NB4 (cell line): ENCODE results near the gene SPHK2.

Experiments
- DNase-seq: peaks from one replicate; pipeline ENCODE4 v3.0.0; 2010; ENCODE audit warnings: low read depth
- H3K4me3 ChIP-seq: one replicate; pipeline ENCODE4 v1.5.1; 2011; ENCODE audit warnings: mild to moderate bottlenecking, low read depth, low read length, moderate library complexity
- CTCF ChIP-seq: IDR thresholded peaks from one replicate; pipeline ENCODE4 v1.5.1; 2012; ENCODE audit warnings: low read depth, low read length
- MAX ChIP-seq: IDR thresholded peaks from 2 replicates; pipeline ENCODE4 v1.6.1; 2011; ENCODE audit warnings: low read depth, low read length
- MYC ChIP-seq: IDR thresholded peaks from 2 replicates; pipeline ENCODE4 v1.6.1; 2011; ENCODE audit warnings: low read depth, low read length
- POLR2A ChIP-seq: IDR thresholded peaks from 2 replicates; pipeline ENCODE4 v1.6.1; 2011; ENCODE audit warnings: mild to moderate bottlenecking; ENCODE audit not compliant: insufficient read length; ENCODE audit errors: extremely low read depth

Gene SPHK2

GRCh38 chr19:48595171-48595570 lies 24.1 kb upstream of the SPHK2 start:
- H3K4me3 ChIP-seq: no peak overlapping the region
- TF ChIP-seq MAX: no peak
- no peak for TF ChIP-seq CTCF
- no peak for TF ChIP-seq MYC
- no peak for TF ChIP-seq POLR2A
- DNase-seq: no peak

GRCh38 chr19:48595833-48596232 lies 23.5 kb upstream of the SPHK2 start:
- TF ChIP-seq MYC: no peak
- no peak for TF ChIP-seq MAX
- no peak for TF ChIP-seq CTCF
- no peak for TF ChIP-seq POLR2A
- DNase-seq: peak; percentile 38
- no peak overlapping the region for H3K4me3 ChIP-seq

GRCh38 chr19:48596237-48596636 lies 23.1 kb upstream of the SPHK2 start:
- H3K4me3 ChIP-seq: no peak overlapping the region
- no peak for DNase-seq
- TF ChIP-seq POLR2A: no peak
- TF ChIP-seq MYC: no peak
- TF ChIP-seq MAX: no peak
- no peak for TF ChIP-seq CTCF

- no peak overlapping the region for H3K4me3 ChIP-seq
- no peak for TF ChIP-seq MAX
- TF ChIP-seq POLR2A: no peak
- no peak for TF ChIP-seq MYC
- no peak for TF ChIP-seq CTCF
- peak; percentile 54 for DNase-seq
These were observed 22.4 kb upstream of the SPHK2 start for GRCh38 chr19:48596679-48597465.

- no peak for TF ChIP-seq MYC
- TF ChIP-seq POLR2A: no peak
- TF ChIP-seq CTCF: no peak
These were observed 20.2 kb upstream of the SPHK2 start for GRCh38 chr19:48598996-48599700.

More at GRCh38 chr19:48598996-48599700, 20.2 kb upstream of the SPHK2 start:
- H3K4me3 ChIP-seq: no peak overlapping the region
- no peak for DNase-seq
